ENCODE measurements around the gene FZD8.

The FZD8 gene

DNA sequence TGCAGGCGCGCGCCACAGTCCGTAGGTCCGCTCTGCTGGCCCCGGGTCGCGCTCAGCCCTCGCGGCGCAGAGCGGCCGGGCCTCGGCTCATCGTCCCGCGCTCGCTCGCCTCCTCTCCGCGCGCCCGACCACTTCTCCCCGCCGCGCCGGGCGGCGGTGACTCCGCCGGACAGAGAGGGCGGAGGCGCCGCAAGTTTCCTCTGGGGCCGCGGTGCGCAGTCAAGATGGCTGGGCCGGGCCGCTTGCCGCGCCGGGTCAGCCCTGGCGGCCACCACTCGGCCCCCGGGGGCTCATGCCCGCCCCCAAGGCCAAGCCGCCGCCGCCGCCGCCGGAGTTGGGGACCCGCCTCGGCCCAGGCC, 441 bp downstream of the FZD8 start:
- no peak for DNase-seq (ENCODE audit: low spot score)

DNA sequence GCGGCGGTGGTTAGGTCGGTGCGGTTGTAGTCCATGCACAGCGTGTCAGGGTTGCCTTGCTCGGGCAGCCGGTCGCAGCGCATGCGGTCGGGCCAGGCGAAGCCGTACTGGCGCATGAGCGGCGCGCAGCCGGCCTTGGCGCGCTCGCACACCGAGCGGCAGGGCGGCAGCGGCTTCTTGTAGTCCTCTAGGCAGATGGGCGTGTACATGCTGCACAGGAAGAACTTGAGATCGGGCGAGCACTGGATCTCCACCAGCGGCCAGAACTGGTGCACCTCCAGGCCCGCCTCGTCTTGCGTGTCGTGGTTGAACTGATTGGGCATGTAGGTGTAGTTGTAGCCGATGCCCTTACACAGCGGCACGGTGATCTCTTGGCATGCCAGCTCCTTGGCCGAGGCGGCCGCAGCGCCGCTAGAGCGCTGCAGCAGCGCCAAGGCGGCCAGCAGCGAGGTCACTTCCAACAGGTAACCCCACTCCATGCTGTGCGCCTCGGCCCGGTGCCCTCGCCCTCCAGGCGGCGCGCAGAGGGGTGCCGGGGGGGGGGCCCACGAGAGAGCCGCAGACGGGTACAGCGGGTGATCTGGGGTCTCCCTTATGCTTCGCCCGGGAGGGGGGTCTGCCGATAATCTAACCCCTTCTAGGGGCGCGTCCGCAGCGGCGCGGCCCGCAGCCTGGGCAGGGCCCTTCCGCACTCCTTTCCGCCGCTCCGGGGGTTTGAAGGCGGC, 983 bp downstream of the FZD8 start:
- no peak for DNase-seq (ENCODE audit: low spot score)

DNA sequence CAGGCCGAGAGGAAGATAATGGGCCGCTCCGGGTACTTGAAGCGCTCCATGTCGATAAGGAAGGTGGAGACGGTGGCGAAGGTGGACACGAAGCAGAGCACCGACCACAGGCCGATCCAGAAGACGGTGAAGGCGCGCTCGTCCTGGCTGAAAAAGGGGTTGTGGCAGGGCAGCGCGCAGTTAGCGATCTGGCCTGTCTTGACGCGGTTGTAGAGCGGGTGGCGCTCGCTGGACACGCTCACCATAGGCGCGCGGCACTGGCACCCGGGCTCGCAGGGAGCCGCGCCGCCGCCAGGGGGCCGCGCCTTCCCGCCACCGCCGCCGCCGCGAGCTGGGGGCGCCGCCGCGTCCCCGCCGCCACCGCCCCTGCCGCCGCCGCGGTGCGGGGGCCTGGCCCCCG, 1.6 kb downstream of the FZD8 start:
- DNase-seq (ENCODE audit: low spot score) = no peak

DNA sequence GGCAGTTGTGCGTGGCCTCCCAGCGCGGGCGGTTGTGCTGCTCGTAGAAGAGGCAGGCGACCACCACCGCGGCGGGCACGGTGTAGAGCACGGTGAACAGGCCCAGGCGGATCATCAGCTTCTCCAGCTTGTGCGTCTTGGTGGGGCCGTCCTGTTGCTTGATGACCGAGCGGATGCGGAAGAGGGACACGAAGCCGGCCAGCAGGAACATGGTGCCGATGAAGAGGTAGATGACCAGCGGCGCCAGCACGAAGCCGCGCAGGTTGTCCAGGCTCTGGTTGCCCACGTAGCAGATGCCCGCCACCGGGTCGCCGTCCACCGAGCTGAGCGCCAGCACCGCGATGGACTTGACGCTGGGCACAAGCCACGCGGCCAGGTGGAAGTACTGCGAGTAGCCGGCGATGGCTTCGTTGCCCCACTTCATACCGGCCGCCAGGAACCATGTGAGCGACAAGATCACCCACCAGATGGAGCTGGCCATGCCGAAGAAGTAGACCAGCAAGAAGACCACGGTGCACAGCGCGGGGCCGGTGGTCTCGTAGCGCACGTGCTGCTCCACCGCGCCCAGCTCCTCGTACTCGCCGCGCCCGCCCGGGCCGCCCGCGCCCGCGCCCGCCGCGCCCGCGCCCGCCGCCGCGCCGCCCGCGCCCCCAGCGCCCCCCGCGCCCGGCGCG, 2.2 kb downstream of the FZD8 start:
- DNase-seq (ENCODE audit: low spot score) = no peak

DNA sequence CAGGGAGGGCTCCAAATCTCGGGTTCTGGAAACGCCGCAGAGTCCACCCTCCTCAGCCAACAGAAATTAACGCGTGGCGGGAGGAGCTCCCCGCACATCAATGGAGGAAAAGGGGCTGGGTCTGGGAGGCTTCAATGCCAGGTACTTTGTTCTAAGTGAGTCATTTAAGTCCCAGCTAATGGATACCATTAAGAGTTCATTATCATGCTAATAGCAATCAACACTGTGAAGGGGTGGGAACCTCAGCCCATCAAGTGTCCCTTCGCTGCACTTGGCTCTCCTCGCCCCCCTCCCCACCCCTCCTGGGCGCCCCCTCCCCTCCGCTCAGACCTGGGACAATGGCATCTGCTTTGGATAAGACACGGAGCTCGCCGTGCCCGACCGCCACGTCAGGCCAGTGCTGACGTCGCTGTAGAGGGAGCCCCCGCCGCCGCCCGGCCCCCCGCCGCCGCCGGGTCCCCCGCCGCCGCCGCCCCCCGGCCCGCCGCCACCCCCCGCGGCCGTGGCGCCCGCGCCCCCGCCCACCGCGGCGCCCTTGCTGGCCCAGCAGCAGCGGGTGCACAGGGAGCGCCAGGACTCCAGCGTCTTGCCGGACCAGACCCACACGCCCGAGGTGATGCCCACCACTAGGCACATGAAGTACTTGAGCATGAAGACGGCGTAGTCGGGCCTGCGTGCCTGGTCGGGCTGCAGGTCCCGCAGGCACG, 2.9 kb downstream of the FZD8 start:
- DNase-seq (ENCODE audit: low spot score) = no peak

DNA sequence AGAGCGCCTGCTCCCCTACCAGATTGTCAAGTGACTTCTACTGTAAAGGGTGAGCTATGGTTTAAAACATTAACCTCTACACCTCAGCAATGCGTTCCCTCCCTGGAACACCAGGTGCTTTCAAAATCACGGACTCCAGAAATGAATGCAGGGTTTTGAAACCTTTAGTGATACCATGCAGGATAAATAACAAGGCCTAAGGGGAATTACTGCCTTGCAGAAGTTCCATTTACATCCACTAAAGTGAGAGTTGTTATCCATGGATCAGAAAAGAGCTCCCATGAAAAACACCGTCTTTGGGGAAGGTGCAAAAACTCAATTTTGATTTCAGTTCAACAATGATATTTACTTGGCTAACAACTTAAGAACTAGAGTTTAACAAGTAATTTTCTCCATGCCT, 4.0 kb downstream of the FZD8 start:
- no peak for DNase-seq (ENCODE audit: low spot score)

DNA sequence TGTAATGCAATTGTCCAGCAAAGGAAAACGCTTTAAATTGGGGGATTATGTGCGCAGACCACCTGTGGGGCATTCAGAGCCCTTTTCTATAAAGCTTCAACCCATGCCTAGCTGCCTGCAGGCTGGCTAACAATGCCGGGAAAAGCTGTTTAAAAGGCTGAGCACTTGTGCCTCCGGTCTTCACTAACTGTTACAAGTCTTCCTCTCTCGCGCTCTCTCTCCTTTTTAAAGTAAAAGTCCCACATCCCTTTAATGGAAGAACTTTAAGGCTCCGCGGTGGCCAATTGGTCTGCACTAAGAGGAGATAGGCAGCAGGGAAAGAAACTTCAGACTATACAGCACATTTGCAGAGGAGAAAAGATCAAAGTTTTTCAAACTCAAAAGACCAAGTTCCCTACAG, 4.6 kb downstream of the FZD8 start:
- DNase-seq (ENCODE audit: low spot score) = no peak

DNA sequence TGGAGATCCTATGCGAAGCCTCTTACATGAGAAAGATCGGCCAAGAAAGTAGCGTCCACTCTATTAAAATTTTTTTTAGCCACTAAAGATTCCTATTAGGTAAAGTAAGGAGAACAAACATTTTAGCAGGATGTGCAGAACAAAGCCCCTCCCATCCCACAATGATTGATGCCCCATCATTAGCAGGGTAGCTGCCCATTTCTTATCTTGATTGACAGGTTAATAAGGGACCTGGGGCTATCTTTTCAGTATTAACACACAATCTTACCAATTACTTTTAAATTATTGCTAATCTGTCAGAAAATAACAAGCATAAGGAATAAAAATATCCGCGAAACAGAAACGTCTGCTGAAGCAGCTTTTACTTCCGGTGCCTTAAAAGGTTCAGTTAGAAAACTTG, 5.1 kb downstream of the FZD8 start:
- no peak for DNase-seq (ENCODE audit: low spot score)

DNA sequence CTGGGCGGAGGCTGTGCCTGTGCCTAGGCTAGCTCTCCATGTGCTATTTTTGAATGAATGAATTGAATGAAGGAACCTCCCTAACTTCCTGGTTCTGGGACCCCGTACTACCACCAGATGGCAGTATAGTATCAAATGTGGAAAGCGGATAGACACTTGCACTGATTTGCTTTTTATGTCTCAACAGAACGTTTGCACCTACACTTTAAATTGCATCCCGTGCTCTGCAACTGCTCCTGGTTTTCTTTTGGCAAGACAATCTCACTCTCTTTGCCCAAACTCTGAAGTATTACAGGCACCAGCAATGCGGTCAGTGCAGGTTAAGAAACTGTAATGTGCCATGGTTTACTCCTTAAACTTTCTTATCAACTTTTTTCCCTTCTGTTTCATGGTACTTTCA, 6.5 kb downstream of the FZD8 start:
- peak; percentile 83 for DNase-seq (ENCODE audit: low spot score)

DNA sequence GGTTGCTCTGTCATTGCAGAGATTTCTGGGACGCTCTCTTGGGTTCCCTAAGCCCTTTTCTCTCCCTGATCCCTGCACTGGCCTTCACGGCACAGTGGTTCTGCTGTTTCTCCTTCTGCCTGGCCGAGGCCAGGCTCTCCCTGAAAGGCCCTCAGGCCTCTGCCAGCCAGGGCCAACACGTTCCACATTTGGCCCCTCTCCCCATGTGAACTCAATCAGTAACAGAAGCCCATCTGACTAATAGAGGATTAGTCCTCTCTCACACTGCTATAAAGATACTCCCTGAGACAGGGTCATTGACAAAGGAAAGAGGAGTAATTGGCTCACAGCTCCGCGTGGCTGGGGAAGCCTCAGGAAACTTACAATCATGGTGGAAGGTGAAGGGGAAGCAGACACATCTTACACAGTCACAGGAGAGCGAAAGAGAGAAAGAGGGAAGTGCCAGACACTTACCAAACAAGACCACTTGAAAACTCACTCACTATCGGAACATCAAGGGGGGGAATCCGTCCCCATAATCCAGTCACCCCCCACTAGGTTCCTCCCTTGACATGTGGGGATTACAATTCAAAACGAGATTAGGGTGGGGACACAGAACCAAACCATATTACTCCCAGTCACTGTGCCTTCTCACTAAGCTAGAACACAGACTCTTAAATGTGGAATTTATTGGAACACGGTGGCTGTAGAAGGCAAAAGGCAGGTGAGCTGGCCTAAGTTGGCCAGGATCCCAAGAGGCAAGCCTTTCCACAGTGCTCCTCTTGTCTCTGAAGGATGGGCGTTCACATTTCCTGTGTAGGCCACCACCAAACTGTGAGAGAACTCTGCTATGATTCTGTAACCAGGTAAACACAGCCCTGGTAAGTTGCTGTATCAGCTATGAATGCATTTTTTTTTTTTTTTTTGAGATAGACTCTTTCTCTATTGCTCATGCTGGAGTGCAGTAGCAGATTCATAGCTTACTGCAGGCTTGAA, 8.8 kb downstream of the FZD8 start:
- no peak for DNase-seq (ENCODE audit: low spot score)

DNA sequence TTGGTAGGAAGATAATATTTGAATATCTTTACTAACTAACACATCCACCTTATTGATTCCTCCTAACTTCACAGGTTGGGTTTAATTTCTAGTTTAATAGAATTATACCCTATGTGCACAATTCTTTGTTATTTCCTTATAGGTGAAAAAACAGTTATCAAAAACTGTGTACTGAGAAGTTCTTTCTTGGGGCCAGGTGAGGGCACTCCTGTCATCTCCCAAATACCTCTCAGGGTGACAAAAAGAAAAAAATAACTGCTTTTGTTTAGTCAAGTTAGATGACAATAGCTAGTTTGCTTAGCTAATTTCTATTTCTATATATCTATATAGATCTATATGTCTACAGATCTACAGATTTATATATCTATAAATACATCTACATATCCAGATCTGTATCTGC, 10.1 kb downstream of the FZD8 start:
- DNase-seq (ENCODE audit: low spot score) = no peak

DNA sequence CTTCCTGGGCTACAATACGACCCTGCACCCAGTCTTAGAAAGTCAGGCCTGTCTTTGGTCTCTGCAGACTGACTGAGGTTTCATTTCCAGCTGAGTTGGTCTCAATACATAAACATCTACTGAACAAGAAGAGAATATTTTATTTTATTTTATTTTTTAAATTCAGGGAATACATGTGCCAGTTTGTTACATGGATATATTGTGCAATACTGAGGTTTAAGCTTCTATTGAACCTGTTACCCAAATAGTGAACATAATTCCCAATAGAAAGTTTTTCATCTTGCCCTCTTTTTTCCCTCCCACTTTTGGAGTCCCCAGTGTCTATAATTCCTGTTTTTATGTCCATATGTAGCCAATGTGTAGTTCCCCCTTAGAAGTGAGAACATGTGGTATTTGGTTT, 10.7 kb downstream of the FZD8 start:
- no peak for DNase-seq (ENCODE audit: low spot score)

DNA sequence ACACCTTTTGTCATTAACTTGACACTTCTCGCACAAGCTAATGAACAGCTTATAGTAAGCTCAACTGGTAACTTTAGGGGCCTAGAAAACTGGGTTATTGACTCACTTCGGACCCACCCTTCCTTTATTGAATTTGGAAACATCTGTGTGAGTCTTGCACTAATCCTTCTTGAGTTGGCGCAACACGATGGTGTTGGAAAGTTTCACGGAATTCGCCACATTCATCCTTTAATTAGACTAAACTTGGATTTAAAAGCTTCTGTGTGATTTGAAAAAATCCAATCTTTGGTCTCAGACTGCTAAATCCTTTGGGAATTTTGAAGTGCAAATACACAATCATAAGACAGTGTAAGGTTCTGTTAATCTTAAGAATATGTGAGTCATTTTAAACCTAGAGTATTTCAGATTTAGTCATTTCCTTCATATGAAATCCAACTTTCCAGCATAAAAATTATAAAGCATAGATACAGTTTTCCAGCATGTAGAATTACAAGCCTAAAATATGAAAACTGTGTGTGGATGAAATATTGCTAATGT, 15.1 kb downstream of the FZD8 start:
- no peak for DNase-seq (ENCODE audit: low spot score)

DNA sequence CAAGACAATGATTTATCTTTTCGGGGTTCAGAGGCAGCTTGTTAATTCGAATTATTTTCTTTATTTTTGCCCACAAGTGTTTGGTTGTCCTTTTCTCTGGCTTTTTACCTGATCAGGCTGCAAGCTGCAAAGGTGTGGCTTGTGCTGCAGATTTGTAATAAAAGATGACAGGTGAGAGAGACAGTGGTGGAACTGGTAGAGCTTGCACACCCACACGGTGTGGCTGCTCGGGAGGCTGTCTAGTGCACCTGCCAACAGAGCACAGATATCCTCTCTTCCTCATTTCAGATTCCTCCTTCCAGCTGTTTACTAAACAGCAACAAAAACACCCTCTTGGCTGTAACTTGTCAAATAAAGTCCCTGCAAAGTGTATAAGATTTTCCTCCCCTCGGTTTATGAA, 27.8 kb downstream of the FZD8 start:
- no peak for DNase-seq (ENCODE audit: low spot score)

DNA sequence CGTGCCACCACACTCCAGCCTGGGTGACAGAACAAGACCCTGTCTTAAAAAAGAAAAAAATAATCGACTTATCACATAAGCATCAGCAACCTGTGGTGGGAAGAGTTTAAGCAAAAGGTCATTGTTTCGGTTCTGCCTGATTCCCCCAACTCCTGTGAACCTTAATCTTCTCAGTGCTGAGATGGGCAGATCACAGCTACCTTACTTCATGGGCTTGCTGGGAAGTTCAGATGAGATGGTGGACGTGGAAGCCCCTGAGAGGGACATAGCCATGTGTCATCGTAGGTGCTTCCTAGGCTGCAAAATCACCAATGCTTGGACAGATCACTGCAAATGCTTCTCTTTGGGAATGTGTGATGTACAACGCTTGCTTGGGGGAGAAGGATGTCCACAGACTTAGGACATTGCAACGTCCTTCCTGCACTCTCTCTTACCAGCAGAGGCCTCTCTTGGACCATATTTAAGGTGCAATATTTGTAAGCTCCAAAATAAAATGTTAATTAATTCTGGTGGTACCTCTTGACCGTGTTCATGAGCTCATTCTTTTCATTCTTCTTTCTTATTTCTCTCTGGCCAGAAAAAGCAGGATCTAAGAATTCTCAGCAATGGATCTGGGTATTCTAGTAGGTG, 28.4 kb downstream of the FZD8 start:
- peak; percentile 18 for DNase-seq (ENCODE audit: low spot score)

DNA sequence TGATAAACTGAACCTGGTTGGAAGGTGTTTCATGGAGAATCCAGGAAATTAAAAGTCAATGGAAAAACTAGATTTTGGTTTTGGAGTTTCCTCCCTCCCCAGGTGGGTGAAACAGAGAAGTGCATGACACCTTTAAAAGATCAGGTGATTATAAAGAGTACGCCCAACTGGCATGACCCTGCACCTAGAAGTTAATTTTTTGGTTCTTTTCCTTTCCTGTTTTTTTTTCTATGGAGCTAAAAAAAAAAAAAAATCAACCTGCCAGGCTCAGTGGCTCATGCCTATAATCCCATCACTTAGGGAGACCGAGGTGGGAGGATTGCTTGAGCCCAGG, 29.0 kb downstream of the FZD8 start:
- DNase-seq (ENCODE audit: low spot score) = no peak

DNA sequence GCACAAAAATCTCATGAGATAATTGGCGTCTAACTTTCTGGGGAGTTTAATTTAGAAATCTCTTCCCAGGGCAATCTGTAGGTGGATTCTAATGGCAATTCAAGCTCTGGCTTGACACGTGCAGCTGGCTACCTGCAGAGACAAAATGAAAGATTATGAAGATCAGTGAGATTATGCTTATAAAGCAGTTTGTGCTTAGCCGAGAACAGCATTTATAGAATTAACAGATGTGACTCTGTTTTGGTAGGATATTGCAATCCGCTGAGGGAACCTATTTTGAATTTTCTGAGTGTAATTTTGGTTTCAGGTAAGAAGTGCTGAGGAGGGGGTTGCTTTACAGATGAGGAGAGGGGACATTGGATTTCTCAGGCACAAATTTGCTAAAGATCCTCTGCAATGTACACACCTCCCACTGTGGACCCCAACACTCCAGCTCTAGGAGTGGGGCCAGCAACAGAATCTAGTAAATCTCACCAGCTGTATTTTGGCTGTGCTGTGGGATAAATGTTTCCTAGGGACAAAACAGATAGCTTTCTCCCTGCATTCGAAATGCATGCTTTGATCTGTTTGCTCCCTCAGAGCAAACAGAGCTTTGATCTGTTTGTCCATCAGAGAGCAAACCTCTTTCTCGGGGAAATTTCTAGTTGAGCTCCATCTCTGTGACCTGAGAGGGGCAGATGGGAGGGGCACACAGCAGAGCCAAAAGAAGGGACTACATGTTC, 29.6 kb downstream of the FZD8 start:
- no peak for DNase-seq (ENCODE audit: low spot score)

DNA sequence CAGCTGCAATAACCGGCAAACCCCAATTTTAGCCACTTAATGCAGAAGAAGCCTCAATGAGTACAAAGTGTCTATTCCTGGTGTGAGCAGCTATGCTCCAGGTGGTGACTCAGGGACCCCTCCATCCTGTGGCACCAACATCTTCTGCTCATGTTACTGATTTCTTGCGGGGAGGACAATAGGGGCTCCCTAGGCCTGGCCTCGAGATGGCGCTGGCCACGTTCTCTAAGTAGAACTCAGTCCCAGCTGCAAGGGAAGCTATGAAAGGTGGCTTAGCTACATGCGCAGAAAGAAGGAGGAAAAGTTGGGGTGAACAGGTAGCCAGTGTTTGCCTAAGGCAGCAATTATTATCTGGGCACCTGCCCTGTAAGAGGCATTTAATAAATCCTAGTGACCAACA, 30.3 kb downstream of the FZD8 start:
- DNase-seq (ENCODE audit: low spot score) = no peak

DNA sequence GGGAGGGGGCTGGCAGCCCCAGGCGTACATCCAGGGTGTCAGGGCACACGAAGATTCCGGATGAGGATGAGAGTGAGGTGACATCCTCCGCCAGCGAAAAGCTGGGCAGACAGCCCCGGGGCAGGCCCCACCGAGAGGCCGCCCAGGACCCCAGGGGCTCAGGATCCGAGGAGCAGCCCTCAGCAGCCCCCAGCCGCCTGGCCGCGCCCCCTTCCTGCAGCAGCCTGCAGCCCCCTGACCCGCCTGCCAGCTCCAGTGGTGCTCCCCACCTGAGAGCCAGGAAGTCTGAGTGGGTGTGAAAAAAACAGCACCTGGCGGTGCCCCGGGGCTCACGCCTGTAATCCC, 33.8 kb downstream of the FZD8 start:
- no peak for DNase-seq (ENCODE audit: low spot score)

DNA sequence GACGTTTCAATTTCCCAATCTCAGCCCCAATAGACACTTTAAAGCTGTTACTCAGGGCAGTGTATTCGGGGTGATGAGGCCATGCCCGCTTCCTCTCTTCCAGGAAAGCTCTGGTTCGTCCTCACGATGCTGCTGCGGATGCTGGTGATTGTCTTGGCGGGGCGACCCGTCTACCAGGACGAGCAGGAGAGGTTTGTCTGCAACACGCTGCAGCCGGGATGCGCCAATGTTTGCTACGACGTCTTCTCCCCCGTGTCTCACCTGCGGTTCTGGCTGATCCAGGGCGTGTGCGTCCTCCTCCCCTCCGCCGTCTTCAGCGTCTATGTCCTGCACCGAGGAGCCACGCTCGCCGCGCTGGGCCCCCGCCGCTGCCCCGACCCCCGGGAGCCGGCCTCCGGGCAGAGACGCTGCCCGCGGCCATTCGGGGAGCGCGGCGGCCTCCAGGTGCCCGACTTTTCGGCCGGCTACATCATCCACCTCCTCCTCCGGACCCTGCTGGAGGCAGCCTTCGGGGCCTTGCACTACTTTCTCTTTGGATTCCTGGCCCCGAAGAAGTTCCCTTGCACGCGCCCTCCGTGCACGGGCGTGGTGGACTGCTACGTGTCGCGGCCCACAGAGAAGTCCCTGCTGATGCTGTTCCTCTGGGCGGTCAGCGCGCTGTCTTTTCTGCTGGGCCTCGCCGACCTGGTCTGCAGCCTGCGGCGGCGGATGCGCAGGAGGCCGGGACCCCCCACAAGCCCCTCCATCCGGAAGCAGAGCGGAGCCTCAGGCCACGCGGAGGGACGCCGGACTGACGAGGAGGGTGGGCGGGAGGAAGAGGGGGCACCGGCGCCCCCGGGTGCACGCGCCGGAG, 34.4 kb downstream of the FZD8 start:
- DNase-seq (ENCODE audit: low spot score) = no peak

Data from NAMALWA (cell line).